ENCODE measurements around the gene PFDN2. TPM values are rescaled to one million over a fixed set of nuclear protein-coding genes. Genes with fewer than 3 reads are reported as not detected.

PFDN2 gene
- total and polyA plus RNA-seq, 8 donors: 42.5 to 57.0 (median 51.8) TPM

GRCh38 chr1:161051219-161051618, 66.6 kb downstream of the PFDN2 start:
- H3K9me3 ChIP-seq: no peaks in the 10 kb centered on the region
- H3K27ac ChIP-seq: no peak overlapping the region
- H3K4me3 ChIP-seq: no peak overlapping the region
- no peak for ATAC-seq
- H3K27me3 ChIP-seq: peaks cover 0 to 9% of the 10 kb centered on the region in 2 donors
- H3K36me3 ChIP-seq: peaks cover 0 to 81% of the 10 kb centered on the region in 2 donors
- no peak for TF ChIP-seq CTCF (IDR thresholded peaks at IDR 0.05)
- DNase-seq: peak in 1 of 4 donors; percentile 62
- intact Hi-C loops (cut with DNase I): no loop called here
- peaks cover 0 to 25% of the 10 kb centered on the region in 2 donors for H3K4me1 ChIP-seq

Other genes starting within 250 kb of the PFDN2 start
- 1 to 10 TPM in 1 of 2 donors, under 1 TPM in 1; 0.73 to 3.3 TPM for gene ITLN1, start 232.9 kb downstream of the PFDN2 start, total RNA-seq
- 1 to 10 TPM in 1 of 6 donors, under 1 TPM in 5; 0.27 to 1.9 (median 0.68) TPM for gene ITLN1, start 232.9 kb downstream of the PFDN2 start, polyA plus RNA-seq (ENCODE audit: insufficient read length in 6 of 6)
- 1 to 10 TPM; 1.5 to 1.8 TPM for gene ITLN2, start 163.2 kb downstream of the PFDN2 start, total RNA-seq
- under 1 TPM in 2 of 6 donors, not detected in 4; 0.17 to 0.18 TPM for gene ITLN2, start 163.2 kb downstream of the PFDN2 start, polyA plus RNA-seq (ENCODE audit: insufficient read length in 6 of 6)
- 100 to 1,000 TPM; 142 to 164 TPM for gene F11R, start 96.9 kb downstream of the PFDN2 start, total RNA-seq
- 100 to 1,000 TPM in 2 of 6 donors, 10 to 100 TPM in 4; 76.9 to 107 (median 94.6) TPM for gene F11R, start 96.9 kb downstream of the PFDN2 start, polyA plus RNA-seq (ENCODE audit: insufficient read length in 6 of 6)
- gene TSTD1, start 79.1 kb downstream of the PFDN2 start, total RNA-seq: 10 to 100 TPM; 35.1 to 73.5 TPM
- 10 to 100 TPM; 38.9 to 49.9 (median 45.7) TPM for gene TSTD1, start 79.1 kb downstream of the PFDN2 start, polyA plus RNA-seq (ENCODE audit: insufficient read length in 6 of 6)
- 10 to 100 TPM; 56.1 to 72.4 TPM for gene USF1, start 72.1 kb downstream of the PFDN2 start, total RNA-seq
- gene USF1, start 72.1 kb downstream of the PFDN2 start, polyA plus RNA-seq (ENCODE audit: insufficient read length in 6 of 6): 10 to 100 TPM; 61.1 to 75.4 (median 66.5) TPM
- 10 to 100 TPM; 18.8 to 57.7 TPM for gene ARHGAP30, start 48.1 kb downstream of the PFDN2 start, total RNA-seq
- gene ARHGAP30, start 48.1 kb downstream of the PFDN2 start, polyA plus RNA-seq (ENCODE audit: insufficient read length in 6 of 6): 1 to 10 TPM; 3.0 to 4.5 (median 4.0) TPM
- gene NECTIN4, start 28.5 kb downstream of the PFDN2 start, total RNA-seq: 1 to 10 TPM; 5.6 to 9.6 TPM
- gene NECTIN4, start 28.5 kb downstream of the PFDN2 start, polyA plus RNA-seq (ENCODE audit: insufficient read length in 6 of 6): 10 to 100 TPM in 3 of 6 donors, 1 to 10 TPM in 3; 7.9 to 11.2 (median 9.5) TPM
- gene KLHDC9, start 19.7 kb downstream of the PFDN2 start, total RNA-seq: 10 to 100 TPM in 1 of 2 donors, 1 to 10 TPM in 1; 4.5 to 10.3 TPM
- 1 to 10 TPM; 4.3 to 7.7 (median 5.1) TPM for gene KLHDC9, start 19.7 kb downstream of the PFDN2 start, polyA plus RNA-seq (ENCODE audit: insufficient read length in 6 of 6)
- gene NIT1, start 68 bp upstream of the PFDN2 start, total RNA-seq: 10 to 100 TPM; 38.7 to 40.2 TPM
- gene NIT1, start 68 bp upstream of the PFDN2 start, polyA plus RNA-seq (ENCODE audit: insufficient read length in 6 of 6): 10 to 100 TPM; 40.7 to 44.6 (median 41.6) TPM
- gene DEDD, start 14.6 kb upstream of the PFDN2 start, total RNA-seq: 10 to 100 TPM; 25.8 to 34.6 TPM
- gene DEDD, start 14.6 kb upstream of the PFDN2 start, polyA plus RNA-seq (ENCODE audit: insufficient read length in 6 of 6): 10 to 100 TPM; 49.0 to 55.8 (median 51.6) TPM
- 10 to 100 TPM; 93.8 to 99.8 TPM for gene UFC1, start 35.9 kb upstream of the PFDN2 start, total RNA-seq
- 100 to 1,000 TPM; 134 to 163 (median 152) TPM for gene UFC1, start 35.9 kb upstream of the PFDN2 start, polyA plus RNA-seq (ENCODE audit: insufficient read length in 6 of 6)
- 10 to 100 TPM; 24.1 to 25.8 TPM for gene USP21, start 41.5 kb upstream of the PFDN2 start, total RNA-seq
- gene USP21, start 41.5 kb upstream of the PFDN2 start, polyA plus RNA-seq (ENCODE audit: insufficient read length in 6 of 6): 10 to 100 TPM; 42.1 to 53.3 (median 49.1) TPM
- 10 to 100 TPM; 15.2 to 18.7 TPM for gene PPOX, start 48.4 kb upstream of the PFDN2 start, total RNA-seq
- gene PPOX, start 48.4 kb upstream of the PFDN2 start, polyA plus RNA-seq (ENCODE audit: insufficient read length in 6 of 6): 10 to 100 TPM; 41.9 to 53.0 (median 49.3) TPM
- gene B4GALT3, start 59.5 kb upstream of the PFDN2 start, total RNA-seq: 10 to 100 TPM; 35.3 to 35.8 TPM
- 10 to 100 TPM; 36.1 to 42.3 (median 37.6) TPM for gene B4GALT3, start 59.5 kb upstream of the PFDN2 start, polyA plus RNA-seq (ENCODE audit: insufficient read length in 6 of 6)
- gene ADAMTS4, start 81.0 kb upstream of the PFDN2 start, total RNA-seq: 10 to 100 TPM; 13.4 to 15.4 TPM
- gene ADAMTS4, start 81.0 kb upstream of the PFDN2 start, polyA plus RNA-seq (ENCODE audit: insufficient read length in 6 of 6): 1 to 10 TPM; 1.4 to 3.5 (median 2.4) TPM
- gene NDUFS2, start 84.3 kb upstream of the PFDN2 start, total RNA-seq: 10 to 100 TPM; 67.7 to 78.6 TPM
- 100 to 1,000 TPM; 142 to 188 (median 161) TPM for gene NDUFS2, start 84.3 kb upstream of the PFDN2 start, polyA plus RNA-seq (ENCODE audit: insufficient read length in 6 of 6)
- 100 to 1,000 TPM; 102 to 329 TPM for gene FCER1G, start 97.3 kb upstream of the PFDN2 start, total RNA-seq
- 10 to 100 TPM; 14.6 to 22.0 (median 15.8) TPM for gene FCER1G, start 97.3 kb upstream of the PFDN2 start, polyA plus RNA-seq (ENCODE audit: insufficient read length in 6 of 6)
- not detected for gene APOA2, start 105.6 kb upstream of the PFDN2 start, total RNA-seq
- 1 to 10 TPM in 2 of 6 donors, under 1 TPM in 1, not detected in 3; 0.67 to 9.4 (median 6.8) TPM for gene APOA2, start 105.6 kb upstream of the PFDN2 start, polyA plus RNA-seq (ENCODE audit: insufficient read length in 6 of 6)
- 10 to 100 TPM; 12.7 to 15.6 TPM for gene TOMM40L, start 108.0 kb upstream of the PFDN2 start, total RNA-seq
- 10 to 100 TPM in 4 of 6 donors, 1 to 10 TPM in 2; 9.2 to 12.7 (median 10.9) TPM for gene TOMM40L, start 108.0 kb upstream of the PFDN2 start, polyA plus RNA-seq (ENCODE audit: insufficient read length in 6 of 6)
- not detected for gene NR1I3, start 120.2 kb upstream of the PFDN2 start, total RNA-seq
- 1 to 10 TPM in 4 of 6 donors, under 1 TPM in 2; 0.48 to 1.5 (median 1.2) TPM for gene NR1I3, start 120.2 kb upstream of the PFDN2 start, polyA plus RNA-seq (ENCODE audit: insufficient read length in 6 of 6)
- gene PCP4L1, start 140.7 kb upstream of the PFDN2 start, total RNA-seq: 1 to 10 TPM; 1.5 to 6.6 TPM
- 1 to 10 TPM in 4 of 6 donors, under 1 TPM in 2; 0.53 to 1.4 (median 1.2) TPM for gene PCP4L1, start 140.7 kb upstream of the PFDN2 start, polyA plus RNA-seq (ENCODE audit: insufficient read length in 6 of 6)
- 1 to 10 TPM; 2.0 to 4.8 TPM for gene MPZ, start 191.9 kb upstream of the PFDN2 start, total RNA-seq
- gene MPZ, start 191.9 kb upstream of the PFDN2 start, polyA plus RNA-seq (ENCODE audit: insufficient read length in 6 of 6): 1 to 10 TPM; 2.1 to 5.5 (median 2.7) TPM
- 100 to 1,000 TPM; 187 to 204 TPM for gene SDHC, start 196.3 kb upstream of the PFDN2 start, total RNA-seq
- gene SDHC, start 196.3 kb upstream of the PFDN2 start, polyA plus RNA-seq (ENCODE audit: insufficient read length in 6 of 6): 100 to 1,000 TPM; 164 to 201 (median 180) TPM
- 1 to 10 TPM in 1 of 2 donors, not detected in 1; 5.8 TPM for gene CFAP126, start 249.8 kb upstream of the PFDN2 start, total RNA-seq
- gene CFAP126, start 249.8 kb upstream of the PFDN2 start, polyA plus RNA-seq (ENCODE audit: insufficient read length in 6 of 6): 10 to 100 TPM in 4 of 6 donors, 1 to 10 TPM in 2; 3.2 to 18.7 (median 11.4) TPM